H9 (cell line): ENCODE measurements around the gene SH2D3C. TPM values are rescaled to one million over a fixed set of nuclear protein-coding genes. Genes with fewer than 3 reads are reported as not detected.

Experiments
- DNase-seq: peaks from one replicate; pipeline ENCODE4 v3.0.0-alpha.2; 2017
- H2AFZ ChIP-seq: one replicate; pipeline ENCODE4 v1.6.1; 2013; ENCODE audit warnings: mild to moderate bottlenecking, low read length, control low read depth, moderate library complexity
- H2AK5ac ChIP-seq: 2 replicates; pipeline ENCODE4 v1.6.1; 2013; ENCODE audit warnings: low read length, control low read depth, mixed read lengths; ENCODE audit not compliant: insufficient read length
- H2BK120ac ChIP-seq: one replicate; pipeline ENCODE4 v1.6.1; 2013; ENCODE audit warnings: low read depth, mild to moderate bottlenecking, low read length, control low read depth, inconsistent platforms; ENCODE audit not compliant: poor library complexity, severe bottlenecking
- H2BK12ac ChIP-seq: 2 replicates; pipeline ENCODE4 v1.6.1; 2013; ENCODE audit warnings: low read length, control low read depth, mixed read lengths, low read depth; ENCODE audit not compliant: insufficient read length
- H2BK15ac ChIP-seq: 2 replicates; pipeline ENCODE4 v1.6.1; 2013; ENCODE audit warnings: low read depth, low read length, control low read depth
- H2BK20ac ChIP-seq: one replicate; pipeline ENCODE4 v1.6.1; 2013; ENCODE audit warnings: low read depth, mild to moderate bottlenecking, low read length, control low read depth, inconsistent platforms; ENCODE audit not compliant: poor library complexity, severe bottlenecking
- H2BK5ac ChIP-seq: 2 replicates; pipeline ENCODE4 v1.6.1; 2013; ENCODE audit warnings: low read length, control low read depth, mixed read lengths; ENCODE audit not compliant: insufficient read length
- H3K14ac ChIP-seq: 2 replicates; pipeline ENCODE4 v1.6.1; 2013; ENCODE audit warnings: low read length, control low read depth; ENCODE audit not compliant: insufficient read depth
- H3K18ac ChIP-seq: 2 replicates; pipeline ENCODE4 v1.6.1; 2013; ENCODE audit warnings: low read depth, mild to moderate bottlenecking, mixed read lengths, low read length, control low read depth; ENCODE audit not compliant: insufficient read length
- H3K23ac ChIP-seq: 2 replicates; pipeline ENCODE4 v1.6.1; 2013; ENCODE audit warnings: low read length, control low read depth, mixed read lengths, low read depth; ENCODE audit not compliant: insufficient read length
- H3K23me2 ChIP-seq: 2 replicates; pipeline ENCODE4 v1.6.1; 2013; ENCODE audit warnings: low read depth, mild to moderate bottlenecking, mixed read lengths, low read length, control low read depth; ENCODE audit not compliant: insufficient read length, poor library complexity, severe bottlenecking
- H3K27ac ChIP-seq: 2 replicates; pipeline ENCODE4 v1.5.1; 2013; ENCODE audit warnings: low read length, control low read depth, mixed read lengths, low read depth; ENCODE audit not compliant: insufficient read length
- H3K27me3 ChIP-seq: 2 replicates; pipeline ENCODE4 v1.6.1; 2013; ENCODE audit warnings: low read length, control low read depth, inconsistent platforms; ENCODE audit not compliant: insufficient read depth
- H3K4ac ChIP-seq: 2 replicates; pipeline ENCODE4 v1.6.1; 2013; ENCODE audit warnings: low read depth, mild to moderate bottlenecking, control low read depth, inconsistent platforms, low read length, moderate library complexity
- H3K4me1 ChIP-seq: 2 replicates; pipeline ENCODE4 v1.6.1; 2013; ENCODE audit warnings: low read length, control low read depth, inconsistent platforms; ENCODE audit not compliant: insufficient read depth
- H3K4me2 ChIP-seq: 2 replicates; pipeline ENCODE4 v1.6.1; 2013; ENCODE audit warnings: low read length, control low read depth, mixed read lengths; ENCODE audit not compliant: insufficient read length, insufficient read depth
- H3K56ac ChIP-seq: 2 replicates; pipeline ENCODE4 v1.6.1; 2013; ENCODE audit warnings: low read depth, mild to moderate bottlenecking, mixed read lengths, low read length, control low read depth; ENCODE audit not compliant: insufficient read length
- H3K79me1 ChIP-seq: 2 replicates; pipeline ENCODE4 v1.6.1; 2013; ENCODE audit warnings: low read depth, mild to moderate bottlenecking, moderate library complexity, low read length, control low read depth, inconsistent platforms; ENCODE audit not compliant: insufficient read depth, poor library complexity, severe bottlenecking
- H3K79me2 ChIP-seq: 2 replicates; pipeline ENCODE4 v1.6.1; 2013; ENCODE audit warnings: low read length, control low read depth, inconsistent platforms; ENCODE audit not compliant: insufficient read depth
- H3K9ac ChIP-seq: 2 replicates; pipeline ENCODE4 v1.6.1; 2013; ENCODE audit warnings: low read length, control low read depth, mixed read lengths; ENCODE audit not compliant: insufficient read length; ENCODE audit errors: extremely low read depth
- H3K9me3 ChIP-seq: one replicate; pipeline ENCODE4 v1.6.1; 2013; ENCODE audit warnings: low read depth, low read length, inconsistent platforms; ENCODE audit not compliant: control insufficient read depth
- H3T11ph ChIP-seq: one replicate; pipeline ENCODE4 v1.6.1; 2013; ENCODE audit warnings: mild to moderate bottlenecking, low read length, control low read depth, inconsistent platforms
- H4K20me1 ChIP-seq: one replicate; pipeline ENCODE4 v1.6.1; 2013; ENCODE audit not compliant: control insufficient read depth, insufficient read length, insufficient read depth
- H4K5ac ChIP-seq: 2 replicates; pipeline ENCODE4 v1.6.1; 2013; ENCODE audit warnings: low read depth, mild to moderate bottlenecking, mixed read lengths, low read length, control low read depth; ENCODE audit not compliant: insufficient read length
- H4K8ac ChIP-seq: replicated peaks from 2 replicates; pipeline ENCODE4 v1.6.1; 2013; ENCODE audit warnings: low read length, control low read depth, mixed read lengths, low read depth; ENCODE audit not compliant: insufficient read length
- H4K91ac ChIP-seq: 2 replicates; pipeline ENCODE4 v1.6.1; 2013; ENCODE audit warnings: low read depth, mild to moderate bottlenecking, moderate library complexity, mixed read lengths, low read length, control low read depth; ENCODE audit not compliant: insufficient read length
- H3K27ac Mint-ChIP-seq, 3 experiments: 2 replicates in 2 of 3; 3 replicates in 1 of 3; pipeline ENCODE4 v1.8.0; 2020 to 2021; ENCODE audit warnings: mixed read lengths in 3 of 3, mild to moderate bottlenecking in 1 of 3, moderate library complexity in 1 of 3
- H3K27me3 Mint-ChIP-seq: 2 replicates; pipeline ENCODE4 v1.8.0; 2021; ENCODE audit warnings: low read depth, mild to moderate bottlenecking, moderate library complexity, mixed read lengths
- H3K36me3 Mint-ChIP-seq, 3 experiments: 2 replicates in 2 of 3; 3 replicates in 1 of 3; pipeline ENCODE4 v1.8.0; 2020 to 2021; ENCODE audit warnings: low read depth in 3 of 3, mixed read lengths in 3 of 3; ENCODE audit not compliant: insufficient read depth in 1 of 3
- H3K4me1 Mint-ChIP-seq, 2 experiments: 2 replicates each; pipeline ENCODE4 v1.8.0; 2020; ENCODE audit warnings: mixed read lengths in 2 of 2
- H3K4me3 Mint-ChIP-seq, 2 experiments: 2 replicates in 1 of 2; 3 replicates in 1 of 2; pipeline ENCODE4 v1.8.0; 2020 to 2021; ENCODE audit warnings: mild to moderate bottlenecking in 2 of 2, mixed read lengths in 2 of 2, moderate library complexity in 1 of 2
- H3K9me3 Mint-ChIP-seq, 2 experiments: 2 replicates in 1 of 2; 3 replicates in 1 of 2; pipeline ENCODE4 v1.8.0; 2020; ENCODE audit warnings: mild to moderate bottlenecking in 2 of 2, mixed read lengths in 2 of 2, moderate library complexity in 1 of 2
- CTCF ChIP-seq: fragments of 200-600 bp; sonication (generic); conservative IDR thresholded peaks from 3 replicates; pipeline ENCODE4 v1.8.0; 2021; ENCODE audit warnings: antibody characterized with exemption, mild to moderate bottlenecking
- WGBS: extraction: QIAGEN DNeasy Blood & Tissue Kit; methylation state at CpG from one replicate; pipeline ENCODE4 v1.1.7; 2013; ENCODE audit warnings: missing lambda C conversion rate, low lambda C conversion rate, mixed read lengths; ENCODE audit not compliant: insufficient read length; ENCODE audit errors: extremely low coverage; 5-methylcytosine and 5-hydroxymethylcytosine counted together
- total RNA-seq: library from RNA; stranded (reverse); gene quantifications from 2 replicates; pipeline ENCODE4 v1.2.1, GENCODE V29; 2021

Gene SH2D3C
- total RNA-seq, 1 experiment from 2014 or later = 1.7 TPM

GRCh38 chr9:127693697-127694096, 84.8 kb downstream of the SH2D3C start:
- Histone ChIP-seq H3K4me2 (no peak overlapping the region), H3K18ac (no peak overlapping the region), H2AFZ (no peak overlapping the region), H2BK12ac (no peak overlapping the region), H3T11ph (no peak overlapping the region), H2BK20ac (no peak overlapping the region), H3K4me1 (no peaks in the 10 kb centered on the region), H3K79me2 (no peaks in the 10 kb centered on the region), H3K23me2 (no peaks in the 10 kb centered on the region), H3K23ac (no peak overlapping the region), H3K14ac (no peak overlapping the region), H4K20me1 (no peaks in the 10 kb centered on the region), H2BK5ac (no peak overlapping the region), H3K9ac (no peak overlapping the region), H4K8ac (no peak overlapping the region), H3K9me3 (no peaks in the 10 kb centered on the region), H3K56ac (no peak overlapping the region), H2BK15ac (no peak overlapping the region), H3K4ac (no peak overlapping the region), H3K27me3 (no peaks in the 10 kb centered on the region), H2AK5ac (no peak overlapping the region), H3K27ac (no peak overlapping the region), H3K79me1 (no peaks in the 10 kb centered on the region), H4K5ac (no peak overlapping the region), H4K91ac (no peak overlapping the region), H2BK120ac (no peak overlapping the region)
- Mint-ChIP-seq H3K27ac (no peak overlapping the region), H3K27me3 (peaks cover 2% of the 10 kb centered on the region; the same call in 1 of the 2 replicates), H3K36me3 (peaks cover 18 to 22% (median 19%) of the 10 kb centered on the region in 3 experiments; a peak in 6 of 7 replicates), H3K9me3 (no peaks in the 10 kb centered on the region; a peak in 1 of 5 replicates), H3K4me1 (no peaks in the 10 kb centered on the region), H3K4me3 (no peak overlapping the region; a peak in 1 of 5 replicates)
- no CpG with 5 or more reads among the region's 4 CpGs for WGBS
- no peak for TF ChIP-seq CTCF
- DNase-seq = no peak
